GM19463 (cell line): ENCODE data around the gene KNL1.
"Not testable (repeated sequence)": the region's sequence is repeated elsewhere in the genome, so short reads cannot be mapped to it uniquely, and the experiment has no call there.

Experiments used
- ATAC-seq: cut with Tn5 transposase; IDR thresholded peaks from one replicate; pipeline ENCODE4 v1.9.1; 2021; ENCODE audit warnings: mild to moderate bottlenecking, moderate library complexity; ENCODE audit not compliant: unreplicated experiment

The KNL1 gene, protein sequence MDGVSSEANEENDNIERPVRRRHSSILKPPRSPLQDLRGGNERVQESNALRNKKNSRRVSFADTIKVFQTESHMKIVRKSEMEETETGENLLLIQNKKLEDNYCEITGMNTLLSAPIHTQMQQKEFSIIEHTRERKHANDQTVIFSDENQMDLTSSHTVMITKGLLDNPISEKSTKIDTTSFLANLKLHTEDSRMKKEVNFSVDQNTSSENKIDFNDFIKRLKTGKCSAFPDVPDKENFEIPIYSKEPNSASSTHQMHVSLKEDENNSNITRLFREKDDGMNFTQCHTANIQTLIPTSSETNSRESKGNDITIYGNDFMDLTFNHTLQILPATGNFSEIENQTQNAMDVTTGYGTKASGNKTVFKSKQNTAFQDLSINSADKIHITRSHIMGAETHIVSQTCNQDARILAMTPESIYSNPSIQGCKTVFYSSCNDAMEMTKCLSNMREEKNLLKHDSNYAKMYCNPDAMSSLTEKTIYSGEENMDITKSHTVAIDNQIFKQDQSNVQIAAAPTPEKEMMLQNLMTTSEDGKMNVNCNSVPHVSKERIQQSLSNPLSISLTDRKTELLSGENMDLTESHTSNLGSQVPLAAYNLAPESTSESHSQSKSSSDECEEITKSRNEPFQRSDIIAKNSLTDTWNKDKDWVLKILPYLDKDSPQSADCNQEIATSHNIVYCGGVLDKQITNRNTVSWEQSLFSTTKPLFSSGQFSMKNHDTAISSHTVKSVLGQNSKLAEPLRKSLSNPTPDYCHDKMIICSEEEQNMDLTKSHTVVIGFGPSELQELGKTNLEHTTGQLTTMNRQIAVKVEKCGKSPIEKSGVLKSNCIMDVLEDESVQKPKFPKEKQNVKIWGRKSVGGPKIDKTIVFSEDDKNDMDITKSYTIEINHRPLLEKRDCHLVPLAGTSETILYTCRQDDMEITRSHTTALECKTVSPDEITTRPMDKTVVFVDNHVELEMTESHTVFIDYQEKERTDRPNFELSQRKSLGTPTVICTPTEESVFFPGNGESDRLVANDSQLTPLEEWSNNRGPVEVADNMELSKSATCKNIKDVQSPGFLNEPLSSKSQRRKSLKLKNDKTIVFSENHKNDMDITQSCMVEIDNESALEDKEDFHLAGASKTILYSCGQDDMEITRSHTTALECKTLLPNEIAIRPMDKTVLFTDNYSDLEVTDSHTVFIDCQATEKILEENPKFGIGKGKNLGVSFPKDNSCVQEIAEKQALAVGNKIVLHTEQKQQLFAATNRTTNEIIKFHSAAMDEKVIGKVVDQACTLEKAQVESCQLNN (N-terminal part only)

DNA sequence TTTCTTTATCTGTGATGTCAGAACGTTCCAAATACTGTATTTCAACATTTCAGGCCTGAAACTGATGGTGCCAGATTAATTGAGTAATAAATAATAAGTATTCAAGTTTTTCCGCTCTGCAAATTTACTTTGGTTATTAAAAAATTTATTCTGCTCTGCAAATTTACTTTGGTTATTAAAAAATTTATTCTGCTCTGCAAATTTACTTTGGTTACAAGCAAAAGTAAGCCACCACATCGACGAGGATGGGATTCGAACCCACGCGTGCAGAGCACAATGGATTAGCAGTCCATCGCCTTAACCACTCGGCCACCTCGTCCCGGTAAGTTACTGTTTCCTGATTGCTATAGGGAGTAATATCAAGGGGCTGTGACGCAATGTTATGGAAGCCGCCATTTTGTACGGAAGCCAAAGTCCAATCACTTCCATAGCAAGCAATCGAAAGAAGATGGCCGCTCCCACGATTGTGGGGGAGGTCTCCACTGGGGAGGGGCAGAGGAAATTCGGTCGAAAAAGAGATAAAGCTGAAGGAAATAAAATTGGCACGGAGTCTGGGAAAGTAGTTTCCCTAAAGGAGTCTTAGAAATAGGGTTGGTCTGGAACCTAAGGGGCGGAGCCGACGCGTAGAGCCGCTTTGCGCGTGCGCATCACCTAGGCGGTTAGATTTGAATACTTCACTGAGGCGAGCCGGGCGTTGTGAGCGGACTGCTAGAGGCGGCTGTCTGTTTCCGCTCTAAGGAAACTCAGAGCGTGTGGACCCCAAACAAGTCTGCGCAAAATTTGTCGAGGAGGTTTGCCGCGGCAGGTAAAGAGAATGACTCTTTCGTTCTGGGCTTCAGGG is at the start of gene KNL1:
TSS of gene KNL1 (plus strand) at position 662 of the 841 bp plus-strand sequence. CDS start 8,683 bp downstream, outside the sequence.
- ATAC-seq, result peak; percentile 65

DNA sequence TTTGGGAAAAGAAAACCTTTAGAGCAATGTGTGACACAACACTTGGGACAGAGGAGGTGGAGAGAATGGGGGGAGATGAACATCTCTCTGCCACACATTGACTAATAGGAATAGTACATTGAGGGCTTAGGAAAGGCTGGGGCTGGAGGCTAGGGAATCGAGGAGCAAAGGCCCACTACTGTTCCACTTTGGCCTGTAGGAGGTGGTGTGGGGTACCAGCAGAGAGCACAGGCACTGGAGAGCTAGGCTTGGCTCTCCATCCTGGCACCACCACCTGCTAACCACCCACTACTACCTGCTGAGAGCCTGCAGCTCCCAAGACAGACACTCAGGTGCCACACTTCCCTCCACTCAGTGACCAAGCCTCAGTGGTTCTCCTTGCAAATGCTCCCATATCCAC is 48.6 kb upstream of the KNL1 start:
- no peak for ATAC-seq

DNA sequence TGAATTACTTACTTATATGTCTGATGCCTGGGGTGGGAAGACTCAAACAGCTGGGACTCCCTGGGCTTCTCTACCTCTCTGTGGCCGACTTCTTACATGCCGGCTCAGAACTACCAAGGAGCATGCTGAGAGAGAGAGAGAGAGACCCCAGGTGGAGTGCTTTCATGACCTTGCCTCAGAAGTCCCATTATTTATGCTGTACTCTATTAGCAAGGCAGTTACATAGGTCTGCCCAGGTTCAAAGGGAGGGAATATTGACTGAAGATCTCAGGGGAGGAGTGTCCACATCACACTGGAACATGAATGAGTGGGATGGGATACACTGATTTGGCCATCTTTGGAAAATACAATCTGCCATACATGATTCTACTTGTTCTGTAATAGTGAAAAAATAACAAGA is 45.4 kb upstream of the KNL1 start:
- ATAC-seq, result no peak

DNA sequence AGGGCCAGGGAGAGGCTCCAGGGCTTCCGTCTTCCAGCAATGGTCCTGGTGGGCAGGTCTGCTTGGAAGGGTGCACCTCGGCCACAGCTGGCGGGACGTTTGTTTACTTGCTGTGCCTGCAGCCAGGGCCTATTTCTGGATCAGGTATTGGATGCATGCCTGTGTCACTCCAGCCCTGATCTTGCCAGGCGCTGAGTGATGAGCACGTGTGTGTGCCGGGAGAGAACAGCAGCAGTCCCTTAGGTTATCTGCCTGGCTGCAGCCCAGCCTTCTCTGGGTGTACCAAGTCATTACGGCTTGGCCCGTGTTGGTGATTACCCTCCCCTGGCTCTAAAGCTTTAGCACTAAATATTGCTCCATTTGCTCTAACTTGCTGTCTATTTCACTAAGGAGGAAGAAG is 44.2 kb upstream of the KNL1 start:
- no peak for ATAC-seq

DNA sequence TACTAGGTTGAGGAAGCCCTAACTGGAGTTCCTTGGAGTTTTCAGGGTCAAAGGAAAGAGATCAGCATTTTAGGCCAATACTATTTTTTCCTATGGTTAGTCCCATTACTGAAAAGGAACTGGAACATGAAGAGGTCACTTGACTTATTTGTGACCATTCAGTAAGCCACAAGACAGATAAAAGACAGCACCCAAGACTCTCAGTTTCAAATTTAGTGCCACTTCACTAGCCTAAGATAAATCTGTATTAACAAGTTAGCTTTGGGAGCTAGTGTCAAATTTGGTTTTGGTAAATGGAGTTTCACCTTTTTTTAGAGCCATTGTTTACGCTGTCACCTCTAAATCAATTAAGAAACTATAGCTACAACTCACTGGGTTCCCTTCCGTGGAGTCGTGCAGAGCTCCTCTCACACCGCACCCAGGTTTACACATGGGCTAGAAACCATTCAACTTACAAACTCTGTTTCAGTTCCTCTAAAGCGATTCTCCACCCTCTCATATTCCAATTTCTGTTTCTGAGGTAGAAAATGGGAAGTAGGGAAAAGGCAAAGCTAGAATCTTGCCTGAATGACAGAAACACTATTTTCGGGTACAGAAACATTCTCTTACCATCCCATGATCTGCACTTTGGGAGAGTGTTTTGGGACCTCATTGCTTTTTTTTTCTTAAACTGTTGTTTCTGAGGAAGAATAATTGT is 43.6 kb upstream of the KNL1 start:
- peak; percentile 73 for ATAC-seq

DNA sequence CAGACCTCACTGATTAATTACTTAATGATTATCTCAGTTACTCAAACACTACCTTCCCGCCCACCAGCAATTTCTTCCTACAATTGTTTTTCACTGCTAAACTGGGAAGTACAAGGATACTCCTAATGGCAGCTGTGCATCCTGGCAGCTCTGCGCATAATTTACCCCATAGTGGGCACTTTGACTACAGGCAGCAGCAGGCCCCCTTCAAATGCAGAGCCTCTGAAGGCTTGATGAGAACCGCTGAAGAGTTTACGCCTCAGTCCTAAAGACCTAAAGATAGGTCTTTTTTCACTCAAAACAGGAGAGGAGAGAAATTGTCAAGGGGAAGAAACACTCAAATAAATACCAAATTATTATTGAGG is 39.9 kb upstream of the KNL1 start:
- no peak for ATAC-seq

DNA sequence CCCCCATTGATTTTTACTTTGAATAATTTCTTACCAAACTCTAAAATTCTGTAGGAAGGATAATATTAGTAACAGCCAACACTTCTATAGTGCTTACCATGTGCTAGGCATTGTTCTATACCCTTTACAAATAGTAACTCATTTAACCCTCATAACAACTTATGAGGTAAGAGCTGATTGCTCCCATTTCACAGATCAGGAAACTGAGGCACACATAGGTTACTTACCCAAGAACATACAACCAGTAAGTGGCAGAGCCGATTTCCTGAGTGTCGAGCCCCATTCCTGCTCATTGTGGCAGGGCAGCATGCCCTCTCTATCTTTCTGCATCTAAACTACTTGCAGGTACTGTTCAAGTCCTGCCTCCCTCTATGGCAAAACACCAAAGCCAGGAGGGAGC is 38.2 kb upstream of the KNL1 start:
- ATAC-seq, result no peak

DNA sequence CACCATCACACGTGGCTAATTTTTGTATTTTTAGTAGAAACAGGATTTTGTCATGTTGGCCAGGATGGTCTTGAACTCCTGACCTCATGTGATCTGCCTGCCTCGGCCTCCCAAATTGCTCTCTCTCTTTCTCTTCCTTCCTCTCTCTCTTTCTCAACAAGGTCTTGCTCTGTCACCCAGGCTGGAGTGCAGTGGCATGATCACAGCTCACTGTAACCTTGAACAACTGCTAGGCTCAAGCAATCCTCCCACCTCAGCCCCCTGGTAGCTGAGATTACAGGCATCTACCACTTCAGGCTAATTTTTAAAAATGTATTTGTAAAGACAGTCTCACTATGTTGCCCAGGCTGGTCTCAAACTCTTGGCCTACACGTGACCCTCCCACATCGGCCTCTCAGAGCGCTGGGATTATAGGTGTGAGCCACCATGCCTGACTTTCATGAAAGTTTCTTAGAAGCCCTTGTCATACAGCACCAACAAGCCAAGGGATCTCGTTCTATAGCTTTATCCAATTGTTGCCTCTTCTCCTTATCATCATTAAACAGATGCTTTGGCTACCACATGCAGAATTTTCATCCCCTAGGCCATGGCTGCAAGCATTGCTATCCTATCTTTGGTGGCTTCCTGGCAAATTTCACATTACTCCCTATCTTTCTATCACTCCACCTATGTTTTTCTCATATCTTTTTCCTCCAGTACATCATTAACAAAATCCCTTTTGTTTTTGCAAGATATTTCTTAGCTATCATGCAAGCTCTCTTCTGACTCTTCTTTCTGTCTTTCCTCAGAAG is 34.9 kb upstream of the KNL1 start:
- no peak for ATAC-seq

DNA sequence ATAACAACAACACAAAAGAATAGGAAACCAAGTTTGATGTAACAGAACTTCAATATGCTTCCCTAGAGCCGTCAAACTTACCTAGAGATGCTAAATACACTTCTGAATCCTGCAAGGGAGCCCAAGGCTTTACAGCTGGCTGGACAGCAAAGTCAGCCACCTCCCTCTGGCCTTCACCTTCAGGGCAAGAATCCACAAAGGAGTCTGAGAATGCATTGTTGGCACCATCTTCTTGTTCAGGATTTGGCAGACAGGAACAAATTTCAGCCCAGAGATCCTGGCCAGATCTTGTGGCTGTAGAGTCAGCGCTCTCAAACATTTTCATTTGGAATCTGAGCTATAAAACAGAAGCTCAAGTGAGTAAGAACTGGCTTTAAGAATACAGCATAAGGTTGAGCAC is 31.4 kb upstream of the KNL1 start:
- ATAC-seq, result no peak

DNA sequence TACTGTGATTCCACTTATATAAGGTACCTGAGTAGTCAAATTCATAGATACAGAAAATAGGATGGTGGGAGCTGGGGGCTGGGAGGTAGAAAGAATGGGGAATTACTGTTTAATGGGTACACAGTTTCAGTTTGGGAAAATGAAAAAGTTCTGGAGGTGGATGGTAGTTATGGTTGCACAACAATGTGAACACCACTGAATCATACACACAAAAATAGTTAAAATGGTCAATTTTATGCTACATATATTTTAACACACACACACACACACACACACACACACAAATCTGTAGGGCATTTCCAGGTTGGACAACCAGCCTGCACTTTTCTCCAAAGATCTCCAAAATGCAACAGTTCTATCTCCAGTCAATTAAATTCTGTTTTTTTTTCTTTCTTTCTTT is 30.6 kb upstream of the KNL1 start:
- no peak for ATAC-seq

DNA sequence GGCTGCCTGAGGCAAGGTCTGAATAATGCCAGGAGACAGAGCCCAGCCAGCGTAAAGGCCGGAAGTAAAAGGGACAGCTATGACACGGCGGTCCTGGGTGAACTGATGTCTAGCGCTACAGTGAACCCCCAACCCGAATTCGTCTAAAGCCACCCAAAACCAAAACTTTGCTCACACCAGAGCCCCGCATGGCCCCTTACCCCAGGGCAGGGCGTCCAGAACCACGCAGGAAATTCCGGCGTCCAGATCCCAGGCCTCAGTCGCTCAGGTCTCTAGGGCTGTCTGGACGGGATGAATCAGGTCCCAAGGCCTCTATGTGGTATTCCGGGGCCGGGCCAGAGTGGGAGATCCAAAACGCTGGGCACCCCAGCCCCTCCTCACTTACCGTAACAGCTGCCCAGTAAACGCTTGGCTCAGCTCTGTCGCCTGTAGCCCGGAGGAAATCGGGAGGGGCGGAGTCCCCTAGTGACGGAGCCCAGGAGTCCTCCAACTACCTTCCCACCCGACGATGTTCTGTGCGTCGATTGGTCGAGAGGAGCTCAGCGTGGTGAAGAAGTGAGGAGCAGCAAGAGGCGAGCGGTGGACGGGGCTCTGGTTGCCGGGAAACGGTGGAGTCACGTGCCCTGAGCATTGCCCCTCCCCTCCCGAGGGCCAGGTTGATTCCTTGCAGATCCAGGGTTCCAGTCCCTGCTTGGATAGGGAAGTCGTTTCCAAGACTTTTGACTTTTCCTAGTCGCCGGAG is 29.3 kb upstream of the KNL1 start, which contains the start of gene CCDC32:
TSS of gene CCDC32 (minus strand) at position 452 of the 742 bp plus-strand sequence. CDS start 2,027 bp downstream, outside the sequence.
- ATAC-seq, result peak; percentile 97

DNA sequence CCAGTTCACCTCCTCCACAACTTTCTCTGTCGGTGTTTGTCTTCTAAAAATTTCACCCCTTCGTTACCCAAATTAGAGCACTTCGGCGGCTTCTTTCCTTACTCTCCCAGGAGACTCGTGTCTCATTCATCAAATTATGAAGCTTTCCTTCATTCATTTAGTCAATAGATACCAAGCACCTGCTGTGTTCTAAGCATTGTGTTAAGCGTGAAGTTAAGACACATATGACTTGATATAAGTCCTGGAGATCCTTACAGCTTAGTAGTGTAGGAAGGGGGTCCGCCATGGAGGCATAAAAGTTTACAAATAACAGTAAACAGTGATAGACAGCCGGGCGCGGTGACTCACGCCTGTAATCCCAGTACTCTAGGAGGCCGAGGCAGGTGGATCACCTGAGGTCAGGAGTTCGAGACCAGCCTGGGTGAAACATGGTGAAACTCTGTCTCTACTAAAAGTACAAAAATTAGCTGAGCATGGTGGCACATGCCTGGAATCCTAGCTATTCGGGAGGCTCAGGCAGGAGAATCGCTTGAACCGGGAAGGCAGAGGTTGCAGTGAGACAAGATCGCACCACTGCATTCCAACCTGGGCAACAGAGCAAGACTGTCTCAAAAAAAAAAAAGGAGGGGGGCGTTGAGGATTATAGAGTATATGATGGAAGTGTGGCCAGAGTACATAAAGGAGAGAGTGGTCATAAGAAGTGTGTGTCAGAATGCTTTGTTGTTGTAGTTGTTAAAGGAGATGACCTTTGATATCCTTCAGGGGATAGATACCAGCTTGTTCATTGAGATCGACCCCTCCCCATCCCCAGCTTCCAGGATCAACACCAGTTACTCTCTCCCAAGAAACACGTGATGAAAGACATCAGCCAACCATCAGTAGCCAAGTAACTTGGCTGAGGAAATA is 28.5 kb upstream of the KNL1 start:
- no peak for ATAC-seq

DNA sequence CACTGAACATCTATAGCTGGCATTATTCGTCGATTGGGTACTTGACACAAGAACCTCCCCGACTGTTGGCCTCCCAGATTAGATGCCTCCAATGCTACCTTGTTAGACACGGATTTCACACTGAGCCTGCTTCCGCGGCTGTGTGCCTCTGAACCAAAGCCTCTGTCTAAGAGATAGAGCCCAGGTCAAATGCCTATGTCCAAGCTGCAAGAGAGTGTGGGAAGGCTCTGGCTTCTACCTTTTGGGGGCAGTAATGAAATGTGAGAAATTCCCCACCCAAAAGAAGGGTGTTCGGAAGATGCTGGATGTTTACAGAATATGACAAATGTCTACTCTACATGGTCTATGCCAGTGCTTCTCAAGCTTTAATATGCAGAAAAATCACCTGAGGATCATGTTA is 26.9 kb upstream of the KNL1 start:
- no peak for ATAC-seq

DNA sequence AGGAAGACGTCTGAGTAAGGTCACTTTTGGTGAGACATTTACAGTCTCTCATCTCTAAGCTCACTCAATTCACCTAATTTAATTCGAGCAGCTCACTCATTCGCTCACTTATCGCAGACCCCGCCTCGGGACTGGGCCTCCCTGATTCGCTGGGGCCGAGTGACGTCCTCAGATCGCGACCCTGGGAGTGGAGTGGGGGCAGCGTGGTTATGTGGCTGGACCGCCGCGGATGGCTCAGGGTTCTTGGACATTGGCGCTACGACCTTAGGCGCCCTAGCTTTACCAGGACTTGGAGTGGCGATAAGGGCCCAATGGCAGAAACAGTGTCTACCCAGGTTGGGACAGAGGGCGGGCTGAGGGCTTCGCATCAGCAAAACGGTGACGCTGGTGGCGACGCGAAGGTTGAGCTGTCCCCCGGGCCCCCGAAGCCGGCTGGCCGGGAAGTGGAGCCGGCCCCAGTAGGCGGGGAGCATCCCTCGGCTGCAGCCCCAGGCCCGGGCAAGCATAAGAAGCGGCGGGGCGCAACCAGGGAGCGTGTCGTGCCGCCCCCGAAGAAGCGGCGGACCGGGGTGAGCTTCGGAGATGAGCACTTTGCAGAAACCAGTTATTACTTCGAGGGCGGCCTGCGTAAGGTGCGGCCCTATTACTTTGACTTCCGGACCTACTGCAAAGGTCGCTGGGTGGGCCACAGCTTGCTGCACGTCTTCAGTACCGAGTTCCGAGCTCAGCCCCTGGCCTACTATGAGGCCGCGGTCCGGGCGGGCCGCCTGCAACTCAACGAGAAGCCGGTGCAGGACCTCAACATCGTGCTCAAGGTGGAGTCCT is 24.7 kb upstream of the KNL1 start, which contains the start of gene RPUSD2:
TSS of gene RPUSD2 (plus strand) at position 171 of the 825 bp plus-strand sequence. CDS start at position 210, 39 bp downstream.
- peak; percentile 50 for ATAC-seq

DNA sequence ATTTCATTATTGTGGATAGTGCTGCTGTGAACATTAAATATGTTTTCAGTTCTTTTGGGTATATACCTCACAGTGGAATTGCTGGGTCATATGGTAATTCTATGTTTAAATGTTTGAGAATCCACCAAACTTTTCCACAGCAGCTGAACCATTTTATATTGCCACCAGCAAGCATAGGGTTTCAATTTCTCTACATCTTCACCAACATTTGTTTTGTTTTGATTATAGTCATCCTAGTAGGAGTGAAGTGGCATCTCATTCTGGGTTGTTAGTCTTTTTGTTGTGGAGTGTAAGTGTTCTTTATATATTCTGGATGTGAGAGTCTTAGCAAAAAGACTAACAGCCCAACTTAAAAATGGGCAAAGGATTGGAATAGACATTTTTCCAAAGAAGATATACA is 18.9 kb upstream of the KNL1 start:
- no peak for ATAC-seq

DNA sequence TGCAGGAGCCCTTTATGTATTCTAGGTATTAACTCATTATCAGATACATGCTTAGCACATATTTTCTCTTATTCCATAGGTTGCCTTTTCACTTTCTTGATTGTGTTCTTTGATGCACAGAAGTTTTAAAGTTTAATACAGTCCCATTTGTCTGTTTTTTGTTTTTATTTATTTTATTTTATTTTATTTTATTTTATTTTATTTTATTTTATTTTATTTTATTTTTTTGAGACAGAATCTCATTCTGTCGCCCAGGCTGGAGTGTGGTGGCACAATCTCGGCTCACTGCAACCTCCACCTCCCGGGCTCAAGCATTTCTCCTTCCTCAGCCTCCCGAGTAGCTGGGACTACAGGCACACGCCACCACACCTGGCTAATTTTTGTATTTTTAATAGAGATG is 17.1 kb upstream of the KNL1 start:
- ATAC-seq, result not testable (repeated sequence)
